MM.1S (cell line): Measurements from ENCODE around the gene RASGEF1B.

ENCODE experiments used
- EZH2 ChIP-seq: fragments of 300-600 bp; sonication (generic); optimal IDR thresholded peaks from 2 replicates; pipeline ENCODE3; 2017; ENCODE audit warnings: low read depth, mild to moderate bottlenecking, antibody characterized with exemption, low read length, mixed read lengths
- EZH2phosphoT487 ChIP-seq: fragments of 300-600 bp; sonication (generic); IDR thresholded peaks from 2 replicates; pipeline ENCODE4 v1.6.1; 2018; ENCODE audit warnings: antibody characterized with exemption, low read length
- TF ChIP-seq, protein P1 (sequence below): fragments of 300-600 bp; sonication (generic); IDR thresholded peaks from 2 replicates; pipeline ENCODE4 v1.5.1; 2016; ENCODE audit warnings: antibody characterized with exemption, low read length, mixed read lengths

DNA sequence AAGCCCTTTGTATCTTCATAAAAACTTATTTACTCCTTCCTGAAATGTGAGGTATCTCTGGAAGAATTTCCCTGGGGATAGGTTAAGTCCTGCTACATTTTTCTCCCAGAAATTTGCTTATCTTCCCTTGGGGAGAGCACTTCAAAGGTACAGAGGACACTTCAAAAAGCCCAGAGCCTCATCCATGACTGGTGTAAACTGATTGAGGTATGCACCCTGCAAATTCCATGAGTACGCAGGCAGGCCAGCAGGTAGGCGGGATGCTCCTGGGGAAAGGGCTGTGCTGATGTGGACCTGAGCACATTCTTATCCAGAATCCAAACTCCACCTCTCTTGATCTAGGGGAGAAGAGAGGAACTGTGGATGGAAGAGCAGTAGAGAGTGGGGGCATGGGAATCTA lies 26.3 kb upstream of the RASGEF1B start:
- TF ChIP-seq, protein P1, sequence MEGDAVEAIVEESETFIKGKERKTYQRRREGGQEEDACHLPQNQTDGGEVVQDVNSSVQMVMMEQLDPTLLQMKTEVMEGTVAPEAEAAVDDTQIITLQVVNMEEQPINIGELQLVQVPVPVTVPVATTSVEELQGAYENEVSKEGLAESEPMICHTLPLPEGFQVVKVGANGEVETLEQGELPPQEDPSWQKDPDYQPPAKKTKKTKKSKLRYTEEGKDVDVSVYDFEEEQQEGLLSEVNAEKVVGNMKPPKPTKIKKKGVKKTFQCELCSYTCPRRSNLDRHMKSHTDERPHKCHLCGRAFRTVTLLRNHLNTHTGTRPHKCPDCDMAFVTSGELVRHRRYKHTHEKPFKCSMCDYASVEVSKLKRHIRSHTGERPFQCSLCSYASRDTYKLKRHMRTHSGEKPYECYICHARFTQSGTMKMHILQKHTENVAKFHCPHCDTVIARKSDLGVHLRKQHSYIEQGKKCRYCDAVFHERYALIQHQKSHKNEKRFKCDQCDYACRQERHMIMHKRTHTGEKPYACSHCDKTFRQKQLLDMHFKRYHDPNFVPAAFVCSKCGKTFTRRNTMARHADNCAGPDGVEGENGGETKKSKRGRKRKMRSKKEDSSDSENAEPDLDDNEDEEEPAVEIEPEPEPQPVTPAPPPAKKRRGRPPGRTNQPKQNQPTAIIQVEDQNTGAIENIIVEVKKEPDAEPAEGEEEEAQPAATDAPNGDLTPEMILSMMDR = no peak
- no peak for TF ChIP-seq EZH2
- no peak for TF ChIP-seq EZH2phosphoT487
